Ammon's horn (tissue), 1 donor: ENCODE results near the gene TEX11.
A peak's percentile ranks its signal among the peaks of the same experiment; 100 is the strongest.
"Not testable (repeated sequence)": the region's sequence is repeated elsewhere in the genome, so short reads cannot be mapped to it uniquely, and the experiment has no call there.

Experiments
- DNase-seq: peaks from one replicate; pipeline ENCODE4 v3.0.0-alpha.2; 2016; ENCODE audit warnings: low spot score

Gene TEX11

GRCh38 chrX:70587158-70587557 lies 321.4 kb downstream of the TEX11 start:
- not testable (repeated sequence) for DNase-seq

GRCh38 chrX:70577442-70577841 lies 331.1 kb downstream of the TEX11 start:
- DNase-seq = no peak

- not testable (repeated sequence) for DNase-seq
Measured at GRCh38 chrX:70569922-70570576, 338.5 kb downstream of the TEX11 start.

GRCh38 chrX:70554948-70555347 lies 353.6 kb downstream of the TEX11 start:
- no peak for DNase-seq

- DNase-seq = peak; percentile 1
Measured at GRCh38 chrX:70554523-70554922, 354.0 kb downstream of the TEX11 start.

- no peak for DNase-seq
Measured at GRCh38 chrX:70554081-70554480, 354.4 kb downstream of the TEX11 start.

GRCh38 chrX:70553516-70553915 lies 355.0 kb downstream of the TEX11 start:
- no peak for DNase-seq

GRCh38 chrX:70552130-70552704 lies 356.3 kb downstream of the TEX11 start:
- DNase-seq = no peak

GRCh38 chrX:70549429-70549828 lies 359.1 kb downstream of the TEX11 start:
- DNase-seq = no peak

- DNase-seq = no peak
Measured at GRCh38 chrX:70535198-70535597, 373.3 kb downstream of the TEX11 start.

GRCh38 chrX:70527610-70528345 lies 380.7 kb downstream of the TEX11 start:
- DNase-seq = no peak

- DNase-seq = no peak
Measured at GRCh38 chrX:70527053-70527452, 381.5 kb downstream of the TEX11 start.

GRCh38 chrX:70525733-70526132 lies 382.8 kb downstream of the TEX11 start:
- no peak for DNase-seq

GRCh38 chrX:70515692-70516091 lies 392.8 kb downstream of the TEX11 start:
- DNase-seq = not testable (repeated sequence)

GRCh38 chrX:70515270-70515669 lies 393.2 kb downstream of the TEX11 start:
- DNase-seq = not testable (repeated sequence)

GRCh38 chrX:70509078-70509477 lies 399.4 kb downstream of the TEX11 start:
- no peak for DNase-seq

- no peak for DNase-seq
Measured at GRCh38 chrX:70508296-70508911, 400.1 kb downstream of the TEX11 start.

- DNase-seq = no peak
Measured at GRCh38 chrX:70505451-70505841, 403.1 kb downstream of the TEX11 start.

- DNase-seq = no peak
Measured at GRCh38 chrX:70504772-70505450, 403.6 kb downstream of the TEX11 start.

GRCh38 chrX:70500826-70501225 lies 407.7 kb downstream of the TEX11 start:
- no peak for DNase-seq

GRCh38 chrX:70498129-70498528 lies 410.4 kb downstream of the TEX11 start:
- no peak for DNase-seq

- no peak for DNase-seq
Measured at GRCh38 chrX:70497026-70497425, 411.5 kb downstream of the TEX11 start.
